ENCODE data around the gene OSBPL3.
"Not testable (repeated sequence)": the region's sequence is repeated elsewhere in the genome, so short reads cannot be mapped to it uniquely, and the experiment has no call there.

The OSBPL3 gene

DNA sequence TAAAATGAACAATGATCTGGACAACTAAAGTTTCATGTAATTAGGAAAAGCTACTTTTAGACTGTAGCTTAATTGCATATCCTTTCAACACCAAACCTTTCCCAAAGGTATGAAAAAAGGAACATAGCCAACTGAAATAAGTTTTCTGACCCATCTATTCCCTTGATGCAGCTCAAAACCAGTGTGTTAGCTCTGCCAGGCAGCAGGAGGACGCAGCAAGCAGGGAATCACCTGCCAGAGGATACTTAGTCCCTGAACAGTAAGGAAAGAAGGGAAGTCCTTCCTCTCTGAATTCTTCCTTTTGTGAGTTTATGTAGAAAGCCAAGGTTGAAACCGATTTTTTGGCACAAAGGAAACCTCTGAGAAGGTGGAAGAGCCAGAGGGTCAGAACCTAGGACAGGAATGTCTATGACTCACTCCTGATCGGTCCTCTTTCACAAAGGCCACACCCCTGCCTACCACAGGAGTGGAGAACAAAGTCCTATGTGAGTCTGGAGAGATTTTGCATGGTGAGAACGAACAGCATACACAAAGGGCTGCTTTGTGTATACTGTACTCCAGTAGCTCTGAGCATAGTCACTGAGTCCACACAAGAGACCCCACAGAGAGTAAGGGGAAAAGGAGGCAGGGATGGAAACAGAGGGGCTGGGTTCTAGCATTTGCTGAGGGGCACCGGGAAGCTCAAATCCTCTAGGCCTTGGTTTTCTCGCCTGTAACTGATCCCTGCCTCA is 153.9 kb downstream of the OSBPL3 start:
- DNase-seq = no peak

DNA sequence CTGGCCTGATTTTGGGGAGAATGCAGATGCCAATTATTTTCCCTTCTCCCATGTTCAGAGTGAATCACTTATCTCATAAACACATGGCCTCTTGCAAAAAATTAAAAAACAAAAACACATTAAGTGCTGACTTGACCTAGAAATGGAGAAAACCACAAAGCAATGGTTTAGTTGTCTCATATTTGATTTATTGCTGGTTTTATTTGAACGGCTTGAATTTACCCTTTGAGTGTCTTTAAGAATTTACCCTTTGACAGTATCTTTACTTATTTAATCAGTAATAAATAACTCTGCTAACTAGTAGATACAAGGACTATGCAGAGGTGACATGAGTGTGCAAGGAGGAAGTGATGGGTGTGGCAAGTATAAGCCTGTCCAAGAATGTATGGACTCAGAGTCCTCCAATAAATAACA is 154.6 kb downstream of the OSBPL3 start:
- no peak for DNase-seq

DNA sequence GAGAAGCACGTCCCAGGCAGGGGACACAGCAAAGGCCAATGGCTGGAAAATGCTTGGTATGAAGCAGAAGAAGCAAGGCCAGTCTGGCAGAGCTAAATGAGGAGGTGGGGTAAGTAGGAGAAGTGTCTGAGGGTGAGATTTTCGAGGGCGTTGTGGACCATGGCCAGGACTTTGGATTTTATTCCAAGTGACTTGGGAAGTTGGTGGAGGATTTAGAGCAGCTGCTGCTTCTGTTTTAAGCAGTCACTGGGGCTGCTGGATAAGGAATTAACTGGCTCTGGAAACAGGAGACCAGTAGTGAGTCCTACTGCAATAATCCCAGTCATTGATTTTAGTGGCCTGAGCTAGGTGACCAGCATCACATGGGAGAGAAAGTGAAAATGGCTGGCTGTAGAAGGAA is 155.1 kb downstream of the OSBPL3 start:
- DNase-seq = no peak

DNA sequence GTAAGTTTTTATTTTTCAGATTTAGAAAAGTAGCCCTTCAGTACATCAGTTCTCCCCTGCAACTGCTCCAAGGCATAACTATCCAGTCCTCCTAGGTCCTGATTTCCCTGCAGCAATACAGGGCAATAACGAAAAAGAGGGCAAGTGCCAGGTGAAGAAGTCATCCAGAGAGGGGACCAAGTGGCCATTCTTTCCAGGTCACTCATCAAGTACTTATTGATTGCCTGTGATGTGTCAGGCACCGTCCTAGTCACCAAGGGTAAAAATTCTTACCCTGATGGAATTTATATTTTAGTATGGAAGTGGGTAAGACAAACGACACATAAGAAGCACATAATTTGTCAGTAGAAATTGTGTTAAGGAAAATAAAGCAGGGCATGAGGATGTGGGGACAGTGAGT is 155.6 kb downstream of the OSBPL3 start:
- no peak for DNase-seq

DNA sequence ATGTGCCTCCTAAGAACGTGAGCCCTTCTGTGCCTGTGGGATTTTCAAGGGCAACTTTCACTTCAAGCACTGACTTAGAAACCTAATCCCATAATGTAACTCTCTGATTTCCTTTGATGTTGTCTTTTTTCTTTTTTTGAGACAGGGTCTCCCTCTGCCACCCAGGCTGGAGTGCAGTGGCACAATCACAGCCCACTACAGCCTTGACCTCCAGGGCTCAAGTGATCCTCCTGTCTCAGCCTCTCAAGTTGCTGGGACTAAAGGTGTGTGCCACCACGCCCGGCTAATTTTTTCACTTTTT is 158.3 kb downstream of the OSBPL3 start:
- no peak for DNase-seq

DNA sequence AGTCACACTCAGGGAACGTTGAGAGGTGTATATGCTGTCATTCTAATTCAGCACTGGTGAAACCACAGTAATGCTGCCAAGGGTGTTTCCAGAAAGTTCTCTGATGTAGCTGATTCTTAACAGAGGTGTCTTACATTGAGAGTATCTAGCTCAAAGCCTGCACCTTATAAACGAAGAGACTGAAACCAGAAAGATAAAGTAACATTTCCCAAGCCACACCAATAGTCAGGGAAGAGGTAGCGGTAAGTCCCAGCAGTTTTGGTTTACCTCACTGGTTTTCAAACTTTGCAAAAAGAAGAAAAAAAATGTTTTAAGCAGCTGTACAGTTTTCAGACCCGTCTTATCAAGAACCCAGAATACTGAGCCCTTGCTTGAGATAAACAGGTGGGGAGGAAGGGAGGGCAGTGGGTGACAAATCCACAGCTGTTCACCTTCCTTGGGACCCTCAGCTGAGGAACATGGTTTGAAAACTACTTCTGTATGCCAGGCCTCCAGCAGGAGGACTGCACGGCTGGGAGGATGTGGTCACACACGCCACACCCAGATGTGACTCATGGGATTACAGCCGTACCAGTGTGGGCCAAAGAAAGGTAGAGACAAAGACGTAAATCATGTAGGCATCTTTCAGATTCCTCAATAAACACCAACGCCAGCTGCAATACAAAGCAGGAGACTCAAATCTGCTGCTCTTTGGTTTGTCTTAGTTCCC is 158.8 kb downstream of the OSBPL3 start:
- DNase-seq = no peak

DNA sequence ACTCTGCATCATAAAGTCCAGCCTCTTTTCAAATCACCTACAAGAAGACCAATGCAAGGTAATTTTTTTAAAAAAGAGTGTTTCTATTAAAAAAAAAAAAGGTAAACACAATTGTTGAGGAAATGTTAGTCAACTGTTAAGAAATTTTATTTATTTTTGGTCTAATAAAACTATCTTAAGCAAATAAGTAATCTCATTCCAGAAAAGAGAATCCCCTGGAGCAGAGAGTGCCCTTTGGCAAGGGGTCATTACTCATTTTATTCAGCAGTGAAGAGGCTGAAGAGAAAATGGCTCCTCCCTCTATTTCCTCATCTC is 159.3 kb downstream of the OSBPL3 start:
- DNase-seq = peak; percentile 69

DNA sequence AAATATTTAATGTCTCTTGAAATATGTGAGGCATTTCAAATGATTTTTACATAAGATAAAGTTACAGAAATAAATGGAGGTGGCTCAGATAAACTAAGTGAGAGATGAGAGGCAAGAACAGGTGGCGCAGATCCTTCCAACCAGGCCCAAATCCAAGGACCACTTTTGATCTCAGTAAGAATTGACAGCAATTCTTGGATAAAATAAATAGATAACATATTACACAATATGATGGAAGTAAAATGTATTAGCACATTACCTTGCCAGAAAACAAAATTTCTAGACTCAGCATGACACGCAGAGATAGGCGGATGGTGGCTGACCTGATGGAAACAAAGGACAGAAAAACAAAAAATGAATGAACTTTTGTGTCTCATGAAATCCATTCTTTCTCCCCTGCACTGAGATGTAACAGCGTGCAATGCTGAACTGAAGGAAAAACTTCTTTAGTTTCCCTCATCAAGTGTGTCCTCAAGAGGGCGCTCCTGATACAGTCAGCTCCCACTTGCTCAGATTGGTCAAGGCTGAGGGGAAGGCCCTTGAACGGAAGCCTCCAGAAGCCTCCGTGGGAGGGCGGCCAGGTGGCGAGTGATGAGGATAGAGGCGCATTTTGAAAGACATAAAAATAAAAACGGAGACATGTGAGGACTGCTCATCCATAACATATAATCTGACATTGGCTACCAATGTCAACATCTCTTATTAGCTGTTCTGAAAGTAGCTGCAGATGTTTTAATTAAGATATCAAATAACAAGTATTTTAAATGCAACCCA is 159.9 kb downstream of the OSBPL3 start:
- peak; percentile 82 for DNase-seq

DNA sequence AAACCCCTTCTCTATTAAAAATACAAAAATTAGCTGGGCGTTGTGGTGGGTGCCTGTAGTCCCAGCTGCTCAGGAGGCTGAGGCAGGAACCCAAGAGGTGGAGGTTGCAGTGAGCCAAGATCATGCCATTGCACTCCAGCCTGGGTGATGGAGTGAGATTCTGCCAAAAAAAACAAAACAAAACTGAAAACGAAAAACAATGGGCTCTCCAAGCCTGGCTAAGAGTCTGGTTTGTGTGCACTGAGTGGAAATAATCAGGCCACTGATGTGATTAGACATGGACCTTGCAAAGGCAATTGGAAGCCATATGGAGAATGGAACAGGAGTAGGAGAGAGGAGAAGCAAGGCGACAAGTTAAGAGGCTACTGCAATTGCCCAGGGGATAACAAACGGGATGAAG is 162.6 kb downstream of the OSBPL3 start:
- no peak for DNase-seq

DNA sequence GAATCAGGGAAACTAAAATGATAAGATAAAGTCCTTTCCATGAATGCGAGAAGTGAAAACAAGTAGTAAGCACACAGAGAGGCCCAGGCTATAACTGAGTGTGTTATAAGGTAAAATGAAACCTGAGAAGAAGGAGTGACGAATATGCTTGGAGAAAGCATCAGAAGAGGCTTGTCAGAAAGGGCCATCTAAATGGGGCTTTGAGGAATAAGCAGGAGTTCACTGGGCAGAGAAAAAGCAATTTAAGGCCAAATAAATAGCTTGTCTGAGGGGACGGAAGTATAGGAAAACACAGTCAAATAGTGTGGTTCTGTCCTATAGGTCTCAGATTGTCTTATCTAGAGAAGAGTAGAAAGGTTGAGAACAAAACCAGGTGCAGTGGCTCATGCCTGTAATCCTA is 163.1 kb downstream of the OSBPL3 start:
- DNase-seq = no peak

DNA sequence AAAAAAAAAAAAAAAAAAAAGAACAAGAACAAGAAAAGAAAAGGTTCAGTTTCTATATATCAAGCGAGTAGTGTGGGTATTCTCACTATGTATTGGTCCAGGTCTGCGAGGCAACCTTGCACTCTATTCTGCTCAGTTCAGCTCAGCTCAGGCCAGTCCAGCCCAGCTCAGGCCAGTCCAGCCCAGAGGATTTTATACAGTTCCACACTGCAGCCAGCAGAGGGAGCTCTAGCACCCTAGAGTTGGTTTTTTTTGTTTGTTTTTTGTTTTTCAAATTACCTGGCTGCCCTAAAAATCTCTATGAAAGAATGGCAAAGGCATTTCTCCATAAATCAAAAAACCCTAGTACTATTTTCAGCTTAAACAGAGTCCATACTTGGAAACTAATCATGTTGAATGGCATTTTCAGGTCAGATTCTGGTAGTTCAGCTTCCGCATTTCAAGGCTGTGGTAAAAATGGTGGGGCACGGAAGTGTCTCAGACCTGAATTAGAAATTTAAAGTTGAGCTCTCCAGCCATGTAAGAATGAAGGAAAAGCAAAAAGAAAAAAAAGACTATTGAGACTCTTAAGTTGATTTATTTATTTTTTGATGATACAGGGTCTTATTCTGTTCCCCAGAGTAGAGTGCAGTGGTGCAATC is 167.6 kb downstream of the OSBPL3 start:
- DNase-seq = no peak

DNA sequence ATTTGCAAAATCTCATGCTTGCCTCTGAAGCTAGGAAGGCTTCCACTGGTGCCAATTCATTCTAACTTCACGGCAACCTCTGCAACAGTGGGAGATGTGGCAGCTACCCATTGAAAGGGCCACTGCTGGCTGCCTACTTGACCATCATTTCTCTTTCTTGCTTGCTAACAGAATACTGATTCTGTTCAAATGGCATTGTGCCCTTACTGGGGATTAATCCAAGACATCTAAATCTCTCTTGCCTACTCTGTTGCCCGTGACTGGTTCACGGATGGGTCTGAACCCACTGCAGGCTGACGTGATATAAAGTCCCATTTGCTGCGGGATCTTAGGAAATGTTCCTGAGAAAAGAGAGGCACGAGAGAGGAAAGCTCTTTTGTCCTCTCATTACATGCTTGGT is 171.5 kb downstream of the OSBPL3 start:
- DNase-seq = no peak

DNA sequence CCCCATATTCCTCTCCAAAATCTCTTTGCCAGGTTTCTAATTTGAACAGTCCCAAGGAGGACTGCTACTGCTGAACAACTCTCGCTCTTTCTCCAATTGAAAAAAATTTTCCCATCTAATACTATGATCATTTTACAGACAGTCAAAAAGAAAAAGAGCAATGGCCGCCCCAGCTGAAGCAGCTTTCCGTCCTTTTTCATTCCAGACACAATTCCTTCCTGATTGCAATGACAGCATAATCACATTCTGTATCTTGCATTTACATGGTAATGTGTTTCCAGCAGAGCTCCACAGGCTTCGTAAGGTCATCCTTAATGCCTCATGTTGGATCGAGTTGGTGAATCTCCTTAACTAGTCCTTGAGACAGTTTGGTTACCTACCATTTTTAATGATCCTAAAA is 177.7 kb downstream of the OSBPL3 start:
- DNase-seq = no peak

DNA sequence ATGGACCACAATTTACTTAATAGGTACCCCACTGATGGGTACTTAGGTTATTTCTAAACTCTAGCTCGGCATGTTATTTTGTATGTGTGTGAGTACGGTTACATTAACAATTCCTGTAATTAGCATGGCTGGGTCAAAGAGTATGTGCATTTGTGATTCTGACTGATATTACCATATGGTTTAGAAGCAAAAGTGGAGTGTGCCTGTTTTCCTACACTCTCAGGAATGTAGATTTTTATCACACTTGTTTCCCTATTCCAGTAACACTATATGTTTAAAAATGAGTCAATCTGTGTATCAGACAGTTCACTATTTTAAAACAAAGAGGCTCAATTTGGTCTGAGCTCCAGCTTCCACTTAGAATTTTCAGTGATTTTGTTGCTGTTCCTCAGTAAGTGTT is 178.1 kb downstream of the OSBPL3 start:
- no peak for DNase-seq

DNA sequence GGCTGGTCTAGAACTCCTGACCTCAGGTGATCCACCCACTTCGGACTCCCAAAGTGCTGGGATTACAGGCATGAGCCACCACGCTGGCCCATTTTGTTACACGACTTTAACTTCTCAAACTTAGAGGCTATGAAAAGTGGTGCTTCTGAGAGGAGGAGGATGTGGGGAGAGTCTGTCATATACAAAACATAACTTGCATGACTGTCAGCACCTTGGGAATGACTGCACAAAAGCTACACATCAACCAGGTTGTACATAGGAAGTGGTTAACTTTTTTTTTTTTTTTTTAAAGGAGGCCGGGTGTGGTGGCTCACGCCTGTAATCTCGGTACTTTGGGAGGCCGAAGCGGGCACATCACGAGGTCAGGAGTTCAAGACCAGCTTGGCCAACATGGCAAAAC is 179.3 kb downstream of the OSBPL3 start:
- DNase-seq = no peak

DNA sequence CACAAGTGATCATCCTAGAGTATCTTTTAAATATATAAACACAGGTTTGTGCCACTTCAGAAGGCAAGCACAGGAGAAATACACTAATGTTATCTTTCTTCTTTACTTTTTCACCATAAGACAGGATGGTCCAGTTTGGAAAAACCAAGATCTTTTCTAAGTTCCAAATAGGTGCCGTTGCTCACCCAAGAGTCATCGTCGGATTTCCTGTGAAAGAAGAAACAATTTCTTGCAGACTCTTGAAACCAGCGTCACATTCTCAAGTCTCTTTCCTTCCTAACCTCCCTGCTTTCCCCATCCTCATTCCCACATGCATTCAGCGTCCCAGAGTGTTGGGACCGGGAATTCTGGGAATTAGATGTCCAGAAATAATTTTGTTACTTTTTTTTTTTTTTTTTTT is 179.9 kb downstream of the OSBPL3 start:
- no peak for DNase-seq

DNA sequence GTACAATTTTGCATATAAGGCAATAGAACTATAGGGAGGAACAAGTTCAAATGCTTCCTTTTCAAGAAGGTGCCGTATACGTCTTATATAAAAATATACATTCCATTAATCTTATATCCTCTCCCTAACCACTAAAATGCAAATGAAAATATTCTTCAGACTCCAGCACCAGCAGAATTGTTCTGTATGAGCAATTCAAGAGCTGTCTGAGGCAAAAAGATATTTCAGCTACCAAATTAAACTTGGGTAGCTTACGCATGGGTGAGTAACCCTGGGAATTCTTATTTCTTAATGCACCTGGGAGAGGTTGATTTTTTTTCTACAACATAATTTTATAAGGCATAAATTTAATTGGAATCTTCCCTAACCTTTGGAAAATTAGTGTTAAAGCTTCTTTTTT is 180.5 kb downstream of the OSBPL3 start:
- DNase-seq = no peak

DNA sequence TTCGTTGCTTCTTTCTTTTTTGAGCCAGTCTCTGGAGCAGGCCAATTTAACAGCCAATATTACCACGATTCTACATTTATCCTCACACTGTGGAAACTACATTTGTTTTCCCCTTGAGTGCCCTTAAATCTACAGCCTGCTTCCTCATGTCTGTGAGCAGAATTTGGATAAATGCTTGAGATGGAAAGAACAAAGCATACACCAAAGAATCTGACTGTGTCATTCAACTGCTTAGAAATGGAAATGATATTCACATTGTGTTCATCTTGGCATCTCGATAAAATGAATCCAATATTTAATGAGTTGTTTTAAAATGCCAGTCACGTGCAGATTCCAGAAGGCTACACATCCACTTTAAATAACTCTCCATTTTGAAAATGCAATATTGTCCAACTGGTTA is 181.7 kb downstream of the OSBPL3 start:
- no peak for DNase-seq

DNA sequence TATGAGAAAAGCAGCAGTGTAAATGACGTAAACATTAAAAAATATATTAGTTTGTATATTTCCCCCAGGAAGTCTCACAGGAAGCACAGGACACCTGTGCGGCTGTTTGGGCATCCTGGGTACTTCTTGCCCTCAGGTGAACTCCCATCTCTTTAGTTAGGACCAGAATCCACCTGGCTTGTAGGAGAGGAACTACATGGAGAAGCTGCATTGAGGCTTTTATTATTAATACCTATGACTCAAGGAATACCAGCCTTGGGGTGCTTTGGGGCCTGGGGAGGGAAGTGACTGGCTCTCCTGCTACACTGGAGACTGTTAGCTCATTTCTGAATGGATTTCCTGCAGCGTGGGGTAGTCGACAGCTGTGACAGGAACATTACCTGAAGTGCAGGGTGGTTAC is 182.7 kb downstream of the OSBPL3 start:
- DNase-seq = no peak

DNA sequence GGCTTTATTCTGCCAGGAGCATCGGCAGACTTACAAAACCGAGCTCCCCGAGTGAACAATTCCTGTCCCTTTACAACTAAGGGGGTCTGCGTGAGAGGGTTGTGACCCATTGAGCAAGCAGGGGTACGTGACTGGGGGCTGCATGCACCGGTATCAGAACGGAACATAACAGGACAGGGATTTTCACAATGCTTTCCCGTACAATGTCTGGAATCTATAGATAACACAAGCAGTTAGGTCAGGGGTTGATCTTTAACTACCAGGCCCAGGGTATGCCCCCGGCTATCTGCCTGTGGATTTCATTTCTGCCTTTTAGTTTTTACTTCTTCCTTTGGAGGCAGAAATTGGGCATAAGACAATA is 184.6 kb downstream of the OSBPL3 start:
- no peak for DNase-seq

DNA sequence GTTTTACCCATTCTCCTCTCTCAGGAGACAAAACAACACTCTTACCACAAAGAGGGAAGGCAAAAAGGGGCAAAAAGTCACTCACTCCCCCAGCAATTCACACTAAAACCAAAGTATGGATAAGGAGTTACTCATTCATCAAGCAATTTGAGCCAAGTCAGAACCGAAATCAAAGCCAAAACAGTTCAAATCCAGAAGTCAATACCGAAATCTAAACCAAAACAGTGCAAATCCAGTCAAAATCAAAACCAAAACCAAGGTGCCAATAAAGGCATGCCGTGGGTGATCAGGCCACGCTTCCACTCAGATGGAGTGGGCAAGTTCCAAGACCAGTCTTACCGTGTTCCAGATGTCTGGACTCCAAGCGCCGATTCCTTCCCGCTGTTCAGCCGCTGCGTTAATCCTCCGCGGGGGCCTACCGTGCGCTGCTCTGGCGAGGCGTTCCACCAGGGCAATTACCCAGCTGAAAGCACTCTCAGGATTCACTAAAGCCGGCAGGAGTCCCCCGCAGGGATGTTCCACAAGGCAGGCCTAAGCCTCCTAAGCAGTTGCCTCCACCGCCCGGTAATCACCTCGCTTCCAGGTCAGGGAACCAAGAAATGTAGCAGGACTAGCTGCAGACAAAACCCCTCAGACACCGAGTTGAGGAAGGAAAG is 185.1 kb downstream of the OSBPL3 start:
- DNase-seq = not testable (repeated sequence)

DNA sequence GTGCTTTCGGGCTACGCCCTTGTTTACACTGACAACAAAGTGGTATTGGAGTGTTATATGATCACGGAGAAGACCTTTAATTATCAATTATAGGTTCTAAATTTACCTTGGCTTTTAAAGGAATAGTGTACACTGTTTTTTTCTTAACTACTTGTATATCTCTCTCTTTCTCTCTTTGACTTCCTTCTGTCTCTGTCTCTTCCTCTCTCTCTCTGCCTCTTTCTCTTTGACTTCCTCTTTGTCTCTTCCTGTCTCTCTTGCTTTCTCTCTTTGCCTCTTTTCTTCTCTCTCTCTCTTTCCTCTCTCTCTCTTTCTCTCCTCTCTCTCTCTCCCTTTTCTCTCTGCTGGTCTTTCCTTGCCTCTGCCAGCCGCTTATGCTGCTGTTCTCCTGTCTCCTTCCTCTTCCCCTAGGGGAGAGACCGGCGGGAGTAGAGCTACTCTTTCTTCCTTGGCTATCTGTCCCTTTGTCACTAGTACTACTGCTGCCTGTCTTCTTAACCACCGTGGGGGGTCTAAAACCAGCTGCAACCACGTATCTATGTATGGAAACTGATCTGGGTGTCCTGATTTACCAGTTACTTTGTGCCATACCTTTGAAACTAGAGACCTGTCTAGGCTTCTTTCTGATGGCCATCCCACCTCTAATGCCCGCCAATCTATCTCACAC is 185.9 kb downstream of the OSBPL3 start:
- no peak for DNase-seq

Measured in DMS79 (cell line).